ENCODE data around the gene LIN7A.

Gene LIN7A

GRCh38 chr12:80860928-80861327 lies 76.8 kb downstream of the LIN7A start:
- DNase-seq (ENCODE audit: low read depth in 2 of 3, low spot score in 1 of 3), result no peak

DNA sequence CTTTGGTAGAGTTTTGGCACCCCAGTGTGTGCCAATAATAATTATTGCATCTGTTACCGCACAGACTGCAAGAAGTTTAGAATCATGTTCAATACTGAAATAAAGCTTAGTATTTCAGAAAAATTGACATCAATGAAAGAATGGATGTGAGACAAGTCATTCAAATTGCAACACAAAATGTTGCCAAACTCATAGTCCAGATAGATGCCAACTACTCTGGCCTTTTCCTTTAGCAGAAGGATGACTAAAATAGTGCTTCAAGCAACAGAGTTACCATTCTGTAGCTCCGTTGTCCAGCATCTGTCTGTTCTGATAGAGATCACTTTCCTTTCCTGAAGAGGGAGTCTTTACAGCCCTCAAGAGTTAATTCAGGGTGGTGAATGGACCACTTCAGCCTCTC lies 77.5 kb downstream of the LIN7A start:
- DNase-seq (ENCODE audit: low read depth in 2 of 3, low spot score in 1 of 3), result no peak

DNA sequence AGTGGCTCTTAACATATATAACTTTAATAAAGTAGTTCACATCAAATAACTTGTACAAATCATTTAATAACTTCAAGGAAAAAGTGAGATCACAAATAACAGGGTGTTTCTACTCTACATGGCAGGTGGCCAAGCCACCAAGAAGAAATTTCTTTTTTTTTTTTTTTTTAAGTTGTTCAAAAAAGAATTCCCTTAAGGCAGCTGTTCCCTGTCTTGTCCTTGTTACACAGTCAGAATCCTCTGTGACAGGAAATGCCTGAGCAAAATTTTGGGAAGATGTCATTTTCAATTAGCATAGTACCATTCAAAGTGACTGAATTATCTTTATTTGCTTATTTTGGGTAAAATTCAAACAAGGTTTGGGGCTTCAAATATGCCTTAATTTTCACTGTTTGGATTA lies 79.4 kb downstream of the LIN7A start:
- DNase-seq (ENCODE audit: low read depth in 2 of 3, low spot score in 1 of 3), result no peak

GRCh38 chr12:80857311-80857710 lies 80.4 kb downstream of the LIN7A start:
- DNase-seq (ENCODE audit: low read depth in 2 of 3, low spot score in 1 of 3), result no peak

- DNase-seq (ENCODE audit: low read depth in 2 of 3, low spot score in 1 of 3), result no peak
Observed at GRCh38 chr12:80849337-80849736, 88.4 kb downstream of the LIN7A start.

DNA sequence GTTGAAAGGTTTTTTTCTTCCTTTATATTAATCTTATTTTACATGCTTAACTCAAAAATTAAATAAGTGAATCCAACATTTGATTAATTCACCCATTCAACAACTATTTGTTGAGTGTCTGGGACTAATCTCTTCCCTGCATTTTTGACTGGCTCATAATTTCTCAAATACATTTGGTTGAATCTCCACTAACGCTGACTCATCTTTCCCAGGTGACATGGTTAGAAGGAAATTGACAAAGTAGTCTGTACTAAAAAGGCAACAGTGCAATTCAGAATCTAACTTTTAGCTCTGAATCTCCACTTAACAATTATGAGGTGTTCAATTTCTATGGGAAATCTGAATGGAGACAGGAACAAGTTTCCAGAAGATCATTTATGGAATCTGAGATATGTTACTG lies 88.9 kb downstream of the LIN7A start:
- DNase-seq (ENCODE audit: low read depth in 2 of 3, low spot score in 1 of 3), result no peak

GRCh38 chr12:80847575-80847974 lies 90.2 kb downstream of the LIN7A start:
- no peak for DNase-seq (ENCODE audit: low read depth in 2 of 3, low spot score in 1 of 3)

- DNase-seq (ENCODE audit: low read depth in 2 of 3, low spot score in 1 of 3), result no peak
Observed at GRCh38 chr12:80846952-80847351, 90.8 kb downstream of the LIN7A start.

DNA sequence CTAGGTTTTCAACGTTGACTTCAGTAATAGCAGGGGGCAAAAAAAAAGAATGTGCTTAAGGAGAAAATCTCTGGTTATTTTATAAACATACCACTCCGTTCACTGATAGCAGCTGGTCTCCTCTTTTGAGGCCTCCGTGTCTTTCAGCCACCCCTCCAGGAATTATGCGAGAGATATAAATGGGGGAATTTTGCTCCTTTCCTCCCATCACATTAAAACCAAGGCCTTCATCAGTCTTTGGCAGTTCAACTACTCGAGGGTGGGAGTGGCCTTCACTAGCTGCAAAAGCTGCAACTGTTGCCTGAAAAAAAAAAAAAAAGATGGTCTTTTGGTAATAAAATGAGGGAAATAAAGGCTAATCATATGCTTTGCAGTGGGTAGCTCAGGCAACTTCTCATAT lies 92.1 kb downstream of the LIN7A start:
- no peak for DNase-seq (ENCODE audit: low read depth in 2 of 3, low spot score in 1 of 3)

- no peak for DNase-seq (ENCODE audit: low read depth in 2 of 3, low spot score in 1 of 3)
Observed at GRCh38 chr12:80843969-80844368, 93.8 kb downstream of the LIN7A start.

- DNase-seq (ENCODE audit: low read depth in 2 of 3, low spot score in 1 of 3), result no peak
Observed at GRCh38 chr12:80838708-80839107, 99.0 kb downstream of the LIN7A start.

GRCh38 chr12:80838024-80838658 lies 99.6 kb downstream of the LIN7A start:
- no peak for DNase-seq (ENCODE audit: low read depth in 2 of 3, low spot score in 1 of 3)

- no peak for DNase-seq (ENCODE audit: low read depth in 2 of 3, low spot score in 1 of 3)
Observed at GRCh38 chr12:80837342-80837978, 100.3 kb downstream of the LIN7A start.

- DNase-seq (ENCODE audit: low read depth in 2 of 3, low spot score in 1 of 3), result no peak
Observed at GRCh38 chr12:80834724-80835123, 103.0 kb downstream of the LIN7A start.

DNA sequence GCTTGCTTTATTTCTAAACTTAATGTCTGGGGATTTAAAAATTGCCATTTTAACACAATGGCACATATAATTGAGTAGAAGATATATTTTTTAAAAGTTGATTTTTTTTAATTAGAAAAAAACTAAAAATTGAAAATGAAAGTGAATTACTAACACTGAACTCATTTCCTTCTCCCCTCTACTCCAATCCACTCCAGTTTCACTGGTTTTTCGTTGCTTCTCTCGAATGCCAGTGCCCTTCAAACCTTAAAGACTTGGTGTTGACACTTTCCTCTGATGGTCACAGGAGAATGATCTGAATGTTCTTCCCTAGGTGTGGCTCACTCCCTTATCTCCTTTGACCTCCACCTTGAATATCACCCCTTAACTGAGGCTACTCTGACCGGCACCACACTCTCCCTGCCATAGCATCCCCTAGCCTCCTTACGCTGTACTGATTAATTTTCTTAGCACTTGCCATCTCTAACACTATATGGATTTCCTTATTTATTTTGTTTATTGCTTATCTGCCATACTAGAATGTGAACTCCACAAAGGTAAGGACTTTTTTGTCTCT lies 107.1 kb downstream of the LIN7A start:
- no peak for DNase-seq (ENCODE audit: low read depth in 2 of 3, low spot score in 1 of 3)

GRCh38 chr12:80829767-80830166 lies 108.0 kb downstream of the LIN7A start:
- DNase-seq (ENCODE audit: low read depth in 2 of 3, low spot score in 1 of 3), result no peak

DNA sequence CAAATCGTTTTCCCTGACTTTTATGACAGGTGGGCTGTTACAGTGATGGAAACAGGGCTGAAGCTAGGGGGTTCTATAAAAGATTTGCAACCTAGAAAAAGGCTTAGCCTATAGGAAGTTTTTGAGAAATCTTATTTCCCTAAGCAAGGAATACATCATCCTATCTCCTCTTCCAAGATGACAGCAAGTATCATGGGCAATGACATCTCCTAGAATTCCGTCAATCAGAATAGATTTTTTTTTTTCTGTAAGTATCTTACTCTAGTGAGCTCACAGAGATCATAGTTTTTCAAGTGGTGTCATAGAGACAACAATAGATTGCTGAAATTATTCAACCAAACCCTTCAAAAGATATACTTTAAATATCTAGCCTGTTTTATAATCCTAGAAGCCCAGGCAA lies 112.2 kb downstream of the LIN7A start:
- DNase-seq (ENCODE audit: low read depth in 2 of 3, low spot score in 1 of 3), result no peak

DNA sequence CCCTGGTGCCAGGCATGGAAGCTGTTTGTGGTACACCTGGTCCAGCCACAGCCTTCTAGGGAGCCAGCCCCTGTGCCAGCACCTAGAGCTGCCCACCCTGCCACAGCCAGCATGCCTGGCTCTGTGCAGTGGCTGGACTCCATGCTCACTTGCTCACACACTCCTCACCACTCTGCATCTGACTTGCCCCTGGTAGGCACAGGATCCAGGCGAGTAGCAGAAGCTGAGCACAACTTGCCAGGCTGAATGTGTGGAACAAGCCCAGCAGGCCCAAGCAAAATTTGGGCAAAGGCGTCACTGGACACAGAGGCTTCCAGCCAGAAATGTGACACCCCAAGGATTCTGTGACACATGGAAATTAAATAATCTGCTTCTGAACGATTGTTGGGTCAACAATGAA lies 114.3 kb downstream of the LIN7A start:
- no peak for DNase-seq (ENCODE audit: low read depth in 2 of 3, low spot score in 1 of 3)

DNA sequence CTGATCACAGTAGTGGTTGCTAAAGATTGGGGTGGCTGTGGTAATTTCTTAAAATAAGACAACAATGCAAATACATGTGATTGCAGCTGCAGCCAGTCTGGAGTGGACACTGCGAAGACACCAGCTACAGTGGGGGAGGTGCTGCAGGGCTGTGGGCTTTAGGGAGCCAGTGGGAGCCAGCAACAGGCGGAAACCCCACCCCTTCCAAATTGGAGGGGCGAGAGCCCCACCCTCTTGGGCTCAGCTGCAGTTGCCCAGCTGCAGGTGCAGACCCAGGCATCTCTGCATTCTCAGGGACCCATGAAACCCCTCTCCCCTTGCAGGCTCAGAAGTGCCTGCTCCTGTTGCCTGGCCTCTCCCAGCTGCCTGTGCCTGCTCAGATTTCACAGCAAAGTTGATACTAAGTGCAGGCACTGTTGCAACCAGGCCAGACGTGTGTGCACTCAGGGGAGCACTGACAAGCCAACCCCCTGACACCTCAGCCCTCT lies 116.2 kb downstream of the LIN7A start:
- DNase-seq (ENCODE audit: low read depth in 2 of 3, low spot score in 1 of 3), result no peak

- DNase-seq (ENCODE audit: low read depth in 2 of 3, low spot score in 1 of 3), result no peak
Observed at GRCh38 chr12:80818878-80819277, 118.9 kb downstream of the LIN7A start.

- DNase-seq (ENCODE audit: low read depth in 2 of 3, low spot score in 1 of 3), result no peak
Observed at GRCh38 chr12:80815351-80815750, 122.4 kb downstream of the LIN7A start.

GRCh38 chr12:80814453-80814852 lies 123.3 kb downstream of the LIN7A start:
- DNase-seq (ENCODE audit: low read depth in 2 of 3, low spot score in 1 of 3), result no peak

DNA sequence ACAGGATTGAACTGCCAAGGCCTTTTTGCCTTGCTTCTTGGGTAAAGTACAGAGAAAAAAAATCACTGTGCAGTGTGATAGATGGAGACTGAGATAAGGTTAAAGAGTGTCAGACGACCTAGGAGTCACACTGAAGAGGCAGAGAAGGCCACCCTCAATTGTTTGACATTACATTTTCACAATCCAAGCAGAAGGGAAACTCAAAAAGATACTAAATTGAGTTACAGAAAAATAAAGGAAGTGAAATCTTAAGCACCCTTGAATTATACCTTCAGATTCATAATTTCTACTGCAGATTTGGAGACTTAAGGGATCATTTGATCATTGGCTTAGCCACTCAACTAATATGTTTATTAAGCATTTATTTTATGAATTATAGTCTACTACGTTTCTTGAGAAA lies 123.9 kb downstream of the LIN7A start:
- no peak for DNase-seq (ENCODE audit: low read depth in 2 of 3, low spot score in 1 of 3)

Data from stimulated activated CD4-positive, alpha-beta T cell treated with anti-CD3 and anti-CD28 coated beads, Interleukin-12 subunit alpha, Interleukin-12 subunit beta, amount 100 ng/mL, for 48 hours (primary cell).